Pancreas (tissue), 10 donors: Measurements from ENCODE around the gene VANGL2. TPM values are rescaled to one million over a fixed set of nuclear protein-coding genes. Genes with fewer than 3 reads are reported as not detected.

ENCODE experiments used
- ATAC-seq, 4 donors: fragments of 200-7000 bp; cut with Tn5 transposase; one replicate each; pipeline versions ENCODE4 v1.8.0 to v1.9.1; 2020; ENCODE audit warnings: mild to moderate bottlenecking in 4 of 4, moderate library complexity in 4 of 4
- DNase-seq, 6 donors: peaks; one replicate each; pipeline ENCODE4 v3.0.0-alpha.2; 2020
- FAIRE-seq: peaks from 2 replicates; lab custom pipeline; 2012; peaks lifted over from hg19 to GRCh38; lab: Jason Lieb, UNC
- H3K27ac ChIP-seq, 4 donors: fragments of 200-600 bp; sonication (generic); 1 replicate in 3 of 4; 2 replicates in 1 of 4; pipeline versions ENCODE4 v1.5.0 to v1.8.0; 2020
- H3K27me3 ChIP-seq, 4 donors: fragments of 200-600 bp; one replicate each; pipeline ENCODE4 v1.8.0; 2021
- H3K36me3 ChIP-seq, 3 donors: fragments of 200-600 bp; sonication (generic) in 1 of 3; one replicate each; pipeline versions ENCODE4 v1.5.0 to v1.8.0; 2020 to 2021
- H3K4me1 ChIP-seq, 3 donors: fragments of 200-600 bp; one replicate each; pipeline ENCODE4 v1.8.0; 2021
- H3K4me3 ChIP-seq, 4 donors: fragments of 200-600 bp; sonication (generic) in 2 of 4; one replicate each; pipeline versions ENCODE4 v1.5.0 to v1.8.0; 2020 to 2021
- H3K9me3 ChIP-seq, 4 donors: fragments of 200-600 bp; one replicate each; pipeline ENCODE4 v1.8.0; 2021
- WGBS, 2 donors: extraction: QIAGEN DNeasy Blood & Tissue Kit; methylation state at CpG; one replicate each; pipeline ENCODE4 v1.1.7; 2013; 5-methylcytosine and 5-hydroxymethylcytosine counted together
- intact Hi-C, 3 donors: fragments of 100-400 bp; cut with DNase I; formaldehyde crosslinking; loops; one replicate each; pipeline versions ENCODE4 v1.11.1 to v1.14.2; 2022
- polyA plus RNA-seq, 2 donors: library from polyadenylated mRNA; stranded (reverse); fragments of 200-250 nt; gene quantifications; one replicate each; pipeline ENCODE4 v1.2.3, GENCODE V29; 2013
- total RNA-seq, 6 donors: library from RNA; stranded (reverse); fragmentation: NEBNext Ultra II Directional in 4 of 6; extraction: Animal tissue kit (Norgen Biotek cat#: 25700) in 4 of 6; gene quantifications; one replicate each; pipeline versions ENCODE4 v1.2.1 to v1.2.4, GENCODE V29; 2021 to 2023
- TF ChIP-seq, protein P1 (sequence below), 4 donors: fragments of 200-600 bp; sonication (generic) in 3 of 4; IDR thresholded peaks; one replicate each; pipeline versions ENCODE4 v1.5.0 to v1.8.0; 2021; ENCODE audit warnings: antibody characterized with exemption in 4 of 4
- donor health status: healthy with polysubstance abuse.
- donor health status: DM: no; HTN: no; CAD: no; lungs with moderate emphysema.
- donor health status: DM: no; HTN: no; CAD: no.
- donor health status: control.
- donor health status: control.
- donor health status: Bipolar disorder and iron deficiency.
- donor health status: DM: yes; HTN: yes; CAD: no.
- donor health status: DM: no; HTN: no; CAD: no.
- donor health status: DM: no; HTN: no; CAD: no.
- donor health status: DM: yes; HTN: yes; CAD: no.

VANGL2 gene
- total and polyA plus RNA-seq, 8 donors: 2.5 to 9.9 (median 4.2) TPM

DNA sequence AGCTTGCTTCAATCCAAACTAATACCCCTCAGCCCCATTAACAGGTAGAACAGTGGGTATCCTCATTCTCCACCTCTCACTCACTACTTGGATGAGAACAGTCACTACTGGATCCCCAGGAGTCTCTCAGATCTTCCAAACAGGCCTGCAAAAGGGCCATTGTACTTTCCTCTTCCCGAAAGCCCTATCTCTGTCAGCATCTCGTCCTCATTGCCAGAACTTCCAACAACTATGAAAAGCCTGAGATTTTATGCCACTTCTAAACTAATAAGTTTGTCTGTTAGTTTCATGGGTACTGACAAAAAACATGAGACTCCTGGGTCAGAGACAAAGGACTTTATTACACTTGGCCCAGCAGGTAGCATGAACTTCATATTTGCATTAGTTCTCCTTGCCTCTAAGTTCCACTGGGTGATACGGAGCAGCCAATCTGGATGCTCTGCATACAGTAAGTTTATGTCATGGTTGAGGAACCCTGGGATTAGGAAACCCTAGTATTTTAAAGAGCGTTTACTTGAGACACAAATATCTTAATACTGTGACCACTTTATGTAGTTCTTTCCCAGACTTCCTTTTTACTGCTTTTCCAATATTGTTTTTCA is 38.1 kb downstream of the VANGL2 start:
- no peaks in the 10 kb centered on the region for H3K9me3 ChIP-seq
- no peaks in the 10 kb centered on the region for H3K4me1 ChIP-seq
- no peaks in the 10 kb centered on the region for H3K27me3 ChIP-seq
- TF ChIP-seq, protein P1, sequence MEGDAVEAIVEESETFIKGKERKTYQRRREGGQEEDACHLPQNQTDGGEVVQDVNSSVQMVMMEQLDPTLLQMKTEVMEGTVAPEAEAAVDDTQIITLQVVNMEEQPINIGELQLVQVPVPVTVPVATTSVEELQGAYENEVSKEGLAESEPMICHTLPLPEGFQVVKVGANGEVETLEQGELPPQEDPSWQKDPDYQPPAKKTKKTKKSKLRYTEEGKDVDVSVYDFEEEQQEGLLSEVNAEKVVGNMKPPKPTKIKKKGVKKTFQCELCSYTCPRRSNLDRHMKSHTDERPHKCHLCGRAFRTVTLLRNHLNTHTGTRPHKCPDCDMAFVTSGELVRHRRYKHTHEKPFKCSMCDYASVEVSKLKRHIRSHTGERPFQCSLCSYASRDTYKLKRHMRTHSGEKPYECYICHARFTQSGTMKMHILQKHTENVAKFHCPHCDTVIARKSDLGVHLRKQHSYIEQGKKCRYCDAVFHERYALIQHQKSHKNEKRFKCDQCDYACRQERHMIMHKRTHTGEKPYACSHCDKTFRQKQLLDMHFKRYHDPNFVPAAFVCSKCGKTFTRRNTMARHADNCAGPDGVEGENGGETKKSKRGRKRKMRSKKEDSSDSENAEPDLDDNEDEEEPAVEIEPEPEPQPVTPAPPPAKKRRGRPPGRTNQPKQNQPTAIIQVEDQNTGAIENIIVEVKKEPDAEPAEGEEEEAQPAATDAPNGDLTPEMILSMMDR (IDR thresholded peaks at IDR 0.05): no peak
- FAIRE-seq (no peak), DNase-seq (no peak), ATAC-seq (no peak)
- intact Hi-C loops: no loop called here
- no peak overlapping the region for H3K4me3 ChIP-seq
- no peaks in the 10 kb centered on the region for H3K36me3 ChIP-seq
- 91 to 94% methylated on average over 4 of the region's 4 CpGs for WGBS, 2 donors
- no peak overlapping the region for H3K27ac ChIP-seq

- 88 to 99% methylated on average over 2 of the region's 2 CpGs for WGBS, 2 donors
- no peak overlapping the region for H3K27ac ChIP-seq
- H3K4me3 ChIP-seq: no peak overlapping the region
- no peaks in the 10 kb centered on the region for H3K9me3 ChIP-seq
- H3K4me1 ChIP-seq: no peaks in the 10 kb centered on the region
- H3K27me3 ChIP-seq: no peaks in the 10 kb centered on the region
- TF ChIP-seq, protein P1 (IDR thresholded peaks at IDR 0.05): no peak
- DNase-seq (no peak), ATAC-seq (no peak), FAIRE-seq (no peak)
- H3K36me3 ChIP-seq: no peaks in the 10 kb centered on the region
- intact Hi-C loops: no loop called here
Observed at GRCh38 chr1:160438935-160439334, 38.6 kb downstream of the VANGL2 start.

GRCh38 chr1:160439718-160440117 is 39.4 kb downstream of the VANGL2 start:
- Histone ChIP-seq H3K9me3 (no peaks in the 10 kb centered on the region), H3K36me3 (no peaks in the 10 kb centered on the region), H3K27me3 (no peaks in the 10 kb centered on the region), H3K4me3 (no peak overlapping the region), H3K4me1 (no peaks in the 10 kb centered on the region), H3K27ac (no peak overlapping the region)
- TF ChIP-seq, protein P1 (IDR thresholded peaks at IDR 0.05): no peak
- FAIRE-seq: peak; percentile 88
- intact Hi-C loops: no loop called here
- no peak for DNase-seq
- WGBS, 2 donors: 48 to 64% methylated on average over 2 of the region's 2 CpGs
- no peak for ATAC-seq

GRCh38 chr1:160446945-160447600 is 46.7 kb downstream of the VANGL2 start:
- no peak for FAIRE-seq
- TF ChIP-seq, protein P1 (IDR thresholded peaks at IDR 0.05): no peak
- ATAC-seq: no peak

GRCh38 chr1:160449494-160449893 is 49.1 kb downstream of the VANGL2 start:
- Histone ChIP-seq H3K4me3 (no peak overlapping the region), H3K36me3 (no peaks in the 10 kb centered on the region), H3K9me3 (no peaks in the 10 kb centered on the region), H3K27me3 (no peaks in the 10 kb centered on the region), H3K4me1 (peaks cover 0 to 6% (median 0%) of the 10 kb centered on the region in 3 donors), H3K27ac (no peak overlapping the region)
- no peak for DNase-seq
- WGBS, 2 donors: 96 to 99% methylated on average over 2 of the region's 2 CpGs
- TF ChIP-seq, protein P1 (IDR thresholded peaks at IDR 0.05): no peak
- intact Hi-C loops: no loop called here
- no peak for ATAC-seq
- FAIRE-seq: no peak

More at GRCh38 chr1:160446945-160447600, 46.7 kb downstream of the VANGL2 start:
- no peak for DNase-seq
- no peak overlapping the region for H3K27ac ChIP-seq
- H3K4me1 ChIP-seq: peaks cover 0 to 6% (median 0%) of the 10 kb centered on the region in 3 donors
- WGBS, 2 donors: 61 to 65% methylated on average over 8 of the region's 8 CpGs
- no peaks in the 10 kb centered on the region for H3K9me3 ChIP-seq
- no peak overlapping the region for H3K4me3 ChIP-seq
- no peaks in the 10 kb centered on the region for H3K27me3 ChIP-seq
- no peaks in the 10 kb centered on the region for H3K36me3 ChIP-seq
- intact Hi-C loops: no loop called here
